IPS-15b (cell line): ENCODE results near the gene PTPRN2.
"Not testable (repeated sequence)": the region's sequence is repeated elsewhere in the genome, so short reads cannot be mapped to it uniquely, and the experiment has no call there.

ENCODE experiments used
- H3K27me3 ChIP-seq: one replicate; pipeline ENCODE4 v1.6.1; 2013; ENCODE audit warnings: low read length; ENCODE audit not compliant: control insufficient read depth, insufficient read depth
- H3K36me3 ChIP-seq: one replicate; pipeline ENCODE4 v1.6.1; 2013; ENCODE audit warnings: low read length; ENCODE audit not compliant: control insufficient read depth, insufficient read depth
- H3K4me1 ChIP-seq: one replicate; pipeline ENCODE4 v1.6.1; 2013; ENCODE audit warnings: mild to moderate bottlenecking, low read length; ENCODE audit not compliant: control insufficient read depth, insufficient read depth
- H3K4me3 ChIP-seq: one replicate; pipeline ENCODE4 v1.5.1; 2013; ENCODE audit warnings: low read depth, low read length
- H3K9ac ChIP-seq: one replicate; pipeline ENCODE4 v1.6.1; 2013; ENCODE audit warnings: low read depth, mild to moderate bottlenecking, low read length
- H3K9me3 ChIP-seq: one replicate; pipeline ENCODE4 v1.6.1; 2013; ENCODE audit warnings: mild to moderate bottlenecking, low read length; ENCODE audit not compliant: control insufficient read depth, insufficient read depth

PTPRN2 gene

GRCh38 chr7:157941210-157941609 lies 646.4 kb downstream of the PTPRN2 start:
- Histone ChIP-seq H3K4me1 (no peaks in the 10 kb centered on the region), H3K36me3 (peaks cover 2% of the 10 kb centered on the region), H3K4me3 (no peak overlapping the region), H3K27me3 (no peaks in the 10 kb centered on the region), H3K9me3 (no peaks in the 10 kb centered on the region), H3K9ac (no peak overlapping the region)

DNA sequence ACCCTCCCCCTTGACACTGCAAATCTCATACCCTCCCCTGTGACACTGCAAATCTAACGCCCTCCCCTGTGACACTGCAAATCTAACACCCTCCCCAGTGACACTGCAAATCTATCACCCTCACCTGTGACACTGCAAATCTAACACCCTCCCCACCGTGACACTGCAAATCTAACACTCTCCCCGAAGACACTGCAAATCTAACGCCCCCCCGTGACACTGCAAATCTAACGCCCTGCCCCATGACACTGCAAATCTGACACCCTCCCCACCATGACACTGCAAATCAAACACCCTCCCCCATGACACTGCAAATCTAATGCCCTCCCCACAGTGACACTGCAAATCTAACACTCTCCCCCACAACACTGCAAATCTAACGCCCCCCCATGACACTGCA lies 647.1 kb downstream of the PTPRN2 start:
- no peaks in the 10 kb centered on the region for H3K4me1 ChIP-seq
- no peaks in the 10 kb centered on the region for H3K27me3 ChIP-seq
- no peaks in the 10 kb centered on the region for H3K9me3 ChIP-seq
- peaks cover 2% of the 10 kb centered on the region for H3K36me3 ChIP-seq
- no peak overlapping the region for H3K9ac ChIP-seq
- H3K4me3 ChIP-seq = no peak overlapping the region

- H3K4me1 ChIP-seq = no peaks in the 10 kb centered on the region
- H3K9ac ChIP-seq = no peak overlapping the region
- peaks cover 4% of the 10 kb centered on the region for H3K9me3 ChIP-seq
- peaks cover 2% of the 10 kb centered on the region for H3K36me3 ChIP-seq
- no peak overlapping the region for H3K4me3 ChIP-seq
- no peaks in the 10 kb centered on the region for H3K27me3 ChIP-seq
These were observed 649.4 kb downstream of the PTPRN2 start for GRCh38 chr7:157938211-157938610.

- Histone ChIP-seq H3K9me3 (peaks cover 6% of the 10 kb centered on the region), H3K4me1 (no peaks in the 10 kb centered on the region), H3K36me3 (peaks cover 2% of the 10 kb centered on the region), H3K9ac (no peak overlapping the region), H3K27me3 (no peaks in the 10 kb centered on the region), H3K4me3 (no peak overlapping the region)
These were observed 650.2 kb downstream of the PTPRN2 start for GRCh38 chr7:157937406-157937805.

DNA sequence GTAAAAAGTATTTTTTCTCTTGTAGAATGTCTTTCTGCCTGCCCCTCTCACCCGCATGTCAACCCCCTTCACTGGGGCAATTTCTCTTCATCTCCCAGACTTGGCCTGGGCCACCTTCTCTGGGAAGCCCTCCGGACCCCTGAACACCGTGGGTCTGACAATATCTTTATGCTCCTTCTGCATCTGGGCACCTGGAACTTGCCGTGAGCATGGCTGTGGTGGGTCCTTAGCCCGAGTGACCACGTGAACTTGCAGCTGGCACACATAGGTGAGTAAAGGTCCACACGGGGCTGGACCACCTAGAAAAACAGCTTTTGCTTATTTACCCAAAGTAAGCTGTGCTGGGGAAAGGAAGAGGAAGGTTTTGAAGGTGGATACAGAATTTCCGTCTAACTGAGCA lies 650.6 kb downstream of the PTPRN2 start:
- H3K4me1 ChIP-seq = no peaks in the 10 kb centered on the region
- H3K36me3 ChIP-seq = peaks cover 2% of the 10 kb centered on the region
- H3K27me3 ChIP-seq = no peaks in the 10 kb centered on the region
- H3K9me3 ChIP-seq = peaks cover 8% of the 10 kb centered on the region
- no peak overlapping the region for H3K9ac ChIP-seq
- H3K4me3 ChIP-seq = no peak overlapping the region

- not testable (repeated sequence) for H3K27me3 ChIP-seq, H3K4me1 ChIP-seq, H3K9ac ChIP-seq, H3K9me3 ChIP-seq, H3K4me3 ChIP-seq, H3K36me3 ChIP-seq
These were observed 651.9 kb downstream of the PTPRN2 start for GRCh38 chr7:157935721-157936120.

- not testable (repeated sequence) for H3K36me3 ChIP-seq, H3K9ac ChIP-seq, H3K4me1 ChIP-seq, H3K9me3 ChIP-seq, H3K4me3 ChIP-seq, H3K27me3 ChIP-seq
These were observed 654.1 kb downstream of the PTPRN2 start for GRCh38 chr7:157933219-157934155.

GRCh38 chr7:157932498-157933218 lies 655.0 kb downstream of the PTPRN2 start:
- peaks cover 2% of the 10 kb centered on the region for H3K4me1 ChIP-seq
- H3K36me3 ChIP-seq = no peaks in the 10 kb centered on the region
- H3K9ac ChIP-seq = no peak overlapping the region
- H3K27me3 ChIP-seq = no peaks in the 10 kb centered on the region
- no peak overlapping the region for H3K4me3 ChIP-seq
- H3K9me3 ChIP-seq = peaks cover 8% of the 10 kb centered on the region

- no peaks in the 10 kb centered on the region for H3K27me3 ChIP-seq
- peaks cover 2% of the 10 kb centered on the region for H3K4me1 ChIP-seq
- H3K9me3 ChIP-seq = peaks cover 8% of the 10 kb centered on the region
- H3K9ac ChIP-seq = no peak overlapping the region
- H3K36me3 ChIP-seq = no peaks in the 10 kb centered on the region
- H3K4me3 ChIP-seq = no peak overlapping the region
These were observed 656.6 kb downstream of the PTPRN2 start for GRCh38 chr7:157930926-157931466.

- no peaks in the 10 kb centered on the region for H3K36me3 ChIP-seq
- H3K27me3 ChIP-seq = no peaks in the 10 kb centered on the region
- H3K9ac ChIP-seq = no peak overlapping the region
- H3K9me3 ChIP-seq = peaks cover 8% of the 10 kb centered on the region
- H3K4me1 ChIP-seq = peaks cover 2% of the 10 kb centered on the region
- H3K4me3 ChIP-seq = no peak overlapping the region
These were observed 657.2 kb downstream of the PTPRN2 start for GRCh38 chr7:157930441-157930840.

GRCh38 chr7:157929671-157930070 lies 658.0 kb downstream of the PTPRN2 start:
- peaks cover 8% of the 10 kb centered on the region for H3K9me3 ChIP-seq
- no peak overlapping the region for H3K9ac ChIP-seq
- H3K27me3 ChIP-seq = no peaks in the 10 kb centered on the region
- H3K4me3 ChIP-seq = no peak overlapping the region
- no peaks in the 10 kb centered on the region for H3K36me3 ChIP-seq
- H3K4me1 ChIP-seq = peaks cover 2% of the 10 kb centered on the region
